HepG2 (cell line): ENCODE data around the gene HDAC4. TPM values are rescaled to one million over a fixed set of nuclear protein-coding genes. Genes with fewer than 3 reads are reported as not detected.
A peak's percentile ranks its signal among the peaks of the same experiment; 100 is the strongest.

Experiments used
- ATAC-seq: fragments of 200-7000 bp; cut with Tn5 transposase; 3 replicates; pipeline ENCODE4 v1.9.1; 2020; ENCODE audit warnings: mild to moderate bottlenecking, moderate library complexity
- BruUV-seq: library from RNA; stranded (reverse); fragments of 400-500 nt; replicated peaks from 2 replicates; lab custom pipeline; 2021; lab: Mats Ljungman, UMichigan
- CTCF ChIA-PET: fragments of 300-600 bp; formaldehyde crosslinking; extraction: SDS; loops from one replicate; lab custom pipeline; 2021; ENCODE audit warnings: low total read pairs, inconsistent platforms, low intra/inter-chr PET ratio; lab: Yijun Ruan, JAX
- POLR2A ChIA-PET: fragments of 350-600 bp; sonication (Branson Sonifier 250); formaldehyde crosslinking; loops from one replicate; lab custom pipeline; 2020; ENCODE audit warnings: antibody characterized with exemption, inconsistent platforms; lab: Yijun Ruan, JAX
- DNase-seq: peaks from one replicate; pipeline ENCODE4 v3.0.0-alpha.2; 2015; ENCODE audit warnings: low spot score
- FAIRE-seq: peaks from 3 replicates; lab custom pipeline; 2011; peaks lifted over from hg19 to GRCh38; lab: Jason Lieb, UNC
- H2AFZ ChIP-seq: one replicate; pipeline ENCODE4 v1.6.1; 2011; ENCODE audit warnings: low read length, inconsistent platforms
- H3K27ac ChIP-seq: fragments of 300-600 bp; 3 replicates; pipeline ENCODE4 v1.8.0; 2011; ENCODE audit warnings: mixed run types, mild to moderate bottlenecking, mixed read lengths, low read length, inconsistent platforms; ENCODE audit not compliant: insufficient read depth; ENCODE audit errors: extremely low read length
- H3K27me3 ChIP-seq, 2 experiments: fragments of 200-600 bp in 1 of 2; 2 replicates in 1 of 2; 3 replicates in 1 of 2; pipeline versions ENCODE4 v1.6.0 to v1.8.0; 2011; ENCODE audit warnings: low read length in 2 of 2, mild to moderate bottlenecking in 2 of 2, moderate library complexity in 2 of 2, inconsistent platforms in 1 of 2; ENCODE audit not compliant: insufficient read depth in 2 of 2, control insufficient read depth in 1 of 2
- H3K36me3 ChIP-seq, 2 experiments: fragments of 200-600 bp in 1 of 2; replicated peaks in 1 of 2; 2 replicates in 1 of 2; 3 replicates in 1 of 2; pipeline versions ENCODE4 v1.5.1 to v1.8.0; 2011; ENCODE audit warnings: low read length in 2 of 2, inconsistent platforms in 1 of 2; ENCODE audit not compliant: insufficient read depth in 2 of 2, control insufficient read depth in 1 of 2
- H3K4me1 ChIP-seq: 2 replicates; pipeline ENCODE4 v1.5.1; 2012; ENCODE audit warnings: low read length, inconsistent platforms; ENCODE audit not compliant: insufficient read depth
- H3K4me2 ChIP-seq: 2 replicates; pipeline ENCODE4 v1.6.0; 2011; ENCODE audit warnings: low read depth, low read length, inconsistent platforms
- H3K4me3 ChIP-seq, 3 experiments: fragments of 200-600 bp in 1 of 3; sonication (generic), shearing (Covaris generic) in 1 of 3; replicated peaks in 1 of 3; 2 replicates each; pipeline ENCODE4 v1.5.1; 2011 to 2016; ENCODE audit warnings: low read length in 3 of 3, inconsistent platforms in 2 of 3, low read depth in 2 of 3, mild to moderate bottlenecking in 2 of 3, control low read depth in 1 of 3, mixed read lengths in 1 of 3; ENCODE audit not compliant: insufficient read depth in 1 of 3
- H3K79me2 ChIP-seq: one replicate; pipeline ENCODE4 v1.6.1; 2011; ENCODE audit warnings: low read length, inconsistent platforms; ENCODE audit not compliant: insufficient read depth
- H3K9ac ChIP-seq: 2 replicates; pipeline ENCODE4 v1.6.0; 2011; ENCODE audit warnings: mild to moderate bottlenecking, low read depth, low read length, inconsistent platforms; ENCODE audit not compliant: insufficient read depth
- H3K9me3 ChIP-seq: 2 replicates; pipeline ENCODE4 v1.5.1; 2012; ENCODE audit warnings: mild to moderate bottlenecking, low read length
- H4K20me1 ChIP-seq: 2 replicates; pipeline ENCODE4 v1.6.0; 2011; ENCODE audit warnings: inconsistent platforms, mild to moderate bottlenecking, low read length, moderate library complexity; ENCODE audit not compliant: insufficient read depth
- ARID5B ChIP-seq: IDR thresholded peaks from 2 replicates; pipeline ENCODE4 v1.4.0; 2020; ENCODE audit warnings: mild to moderate bottlenecking, missing genetic modification reagents
- FOXA3 ChIP-seq: IDR thresholded peaks from 2 replicates; pipeline ENCODE4 v1.6.1; 2016; ENCODE audit warnings: missing genetic modification reagents, missing compliant biosample characterization
- GATAD2A ChIP-seq: IDR thresholded peaks from 2 replicates; pipeline ENCODE4 v1.6.1; 2016
- HOMEZ ChIP-seq: IDR thresholded peaks from 2 replicates; pipeline ENCODE4 v1.6.1; 2016; ENCODE audit warnings: low read depth
- MED1 ChIP-seq: sonication (generic); formaldehyde crosslinking; IDR thresholded peaks from 2 replicates; pipeline ENCODE4 v1.4.0; 2020; ENCODE audit warnings: missing genetic modification reagents
- PHF21A ChIP-seq: sonication (generic); formaldehyde crosslinking; IDR thresholded peaks from 2 replicates; pipeline ENCODE4 v1.5.0; 2020; ENCODE audit warnings: mild to moderate bottlenecking, missing genetic modification reagents
- POLR2AphosphoS2 ChIP-seq: IDR thresholded peaks from 2 replicates; pipeline ENCODE4 v1.6.1; 2011; ENCODE audit warnings: low read depth, low read length, improper control_type of control experiment
- SETDB1 ChIP-seq: sonication (generic); formaldehyde crosslinking; IDR thresholded peaks from 2 replicates; pipeline ENCODE4 v1.5.1; 2020; ENCODE audit warnings: missing genetic modification reagents, mild to moderate bottlenecking, borderline replicate concordance
- TEAD3 ChIP-seq: optimal IDR thresholded peaks from 2 replicates; pipeline ENCODE3; 2016; ENCODE audit warnings: borderline replicate concordance
- ZBTB21 ChIP-seq: sonication (generic); formaldehyde crosslinking; IDR thresholded peaks from 2 replicates; pipeline ENCODE4 v1.4.0; 2020; ENCODE audit warnings: missing genetic modification reagents
- ZFP82 ChIP-seq: sonication (generic); formaldehyde crosslinking; IDR thresholded peaks from 2 replicates; pipeline ENCODE4 v1.5.1; 2020; ENCODE audit warnings: mild to moderate bottlenecking, missing genetic modification reagents, borderline replicate concordance
- ZKSCAN5 ChIP-seq: sonication (generic); formaldehyde crosslinking; IDR thresholded peaks from 2 replicates; pipeline ENCODE4 v1.5.1; 2020; ENCODE audit warnings: mild to moderate bottlenecking, missing genetic modification reagents
- ZNF747 ChIP-seq: sonication (generic); formaldehyde crosslinking; IDR thresholded peaks from 2 replicates; pipeline ENCODE4 v1.8.1; 2023; ENCODE audit warnings: missing genetic modification reagents, mild to moderate bottlenecking, borderline replicate concordance
- ZSCAN21 ChIP-seq: sonication (generic); formaldehyde crosslinking; IDR thresholded peaks from 2 replicates; pipeline ENCODE4 v1.8.0; 2022; ENCODE audit warnings: mild to moderate bottlenecking, missing genetic modification reagents, moderate library complexity, borderline replicate concordance
- WGBS: methylation state at CpG from one replicate; pipeline ENCODE4 v1.1.6; 2017; ENCODE audit warnings: low lambda C conversion rate; 5-methylcytosine and 5-hydroxymethylcytosine counted together
- in situ Hi-C: cut with HindIII; loops from 2 replicates; pipeline ENCODE4 v1.10.0; 2017; ENCODE audit warnings: low pct_unique_long_range_greater_than_20kb; ENCODE audit not compliant: extremely low pct_ligation_motif_present
- intact Hi-C: fragments of 100-400 bp; cut with micrococcal nuclease; formaldehyde crosslinking; loops from one replicate; pipeline ENCODE4 v1.10.0; 2022; ENCODE audit not compliant: unreplicated experiment
- polyA plus RNA-seq, 8 experiments: library from polyadenylated mRNA; depleted of rRNA in 3 of 8; stranded (reverse) in 7 of 8; unstranded in 1 of 8; fragments of >200 nt; fragmentation: Illumina TruSeq in 4 of 8; extraction: Trizol in 4 of 8; gene quantifications; 2 replicates each; pipeline versions ENCODE4 v1.2.1 to v1.2.3, GENCODE V29; 2011 to 2016; ENCODE audit warnings: low read depth in 4 of 8, missing spikeins in 1 of 8, mixed read lengths in 1 of 8; ENCODE audit not compliant: insufficient read depth in 1 of 8
- total RNA-seq, 5 experiments: library from RNA; depleted of rRNA; stranded (reverse); fragments of >200 nt; fragmentation: Illumina TruSeq; extraction: Trizol; gene quantifications; 2 replicates each; pipeline ENCODE4 v1.2.3, GENCODE V29; 2016; ENCODE audit warnings: low read depth in 1 of 5

Gene HDAC4
- total and polyA plus RNA-seq, 2 of the 13 experiments (the other 11 are each of a cell fraction or from before 2014, with no cell fraction given): 10.1 to 11.5 TPM

- in situ Hi-C loops (no loop called here), intact Hi-C loops (no loop called here)
- no peak overlapping the region for H3K4me3 ChIP-seq
- POLR2A ChIA-PET: interaction anchor here (2.1 kb wide), 1 partner anchor 10 kb away, joined by 5 read pairs; no protein-coding TSS in a partner anchor
- H3K36me3 ChIP-seq: no peaks in the 10 kb centered on the region; a peak in 1 of 5 replicates
- ATAC-seq: peak; percentile 20
- CTCF ChIA-PET: no interaction called here
- BruUV-seq: no TSS peak
- 50% methylated on average over 3 of the region's 3 CpGs for whole genome bisulfite sequencing
- TF ChIP-seq ZFP82 (CRISPR knock-in tag) (no peak), PHF21A (0 out of 2 replicates have a peak, but pooled peaks have one; percentile 28)
- H3K4me2 ChIP-seq: peak overlapping the region; percentile 9; the same call in 1 of the 2 replicates
- H3K79me2 ChIP-seq: peaks cover 44% of the 10 kb centered on the region
- H2AFZ ChIP-seq: no peak overlapping the region
- H3K27ac ChIP-seq: peak overlapping the region; percentile 32
- H3K9ac ChIP-seq: no peak overlapping the region
- H3K4me1 ChIP-seq: peaks cover 53% of the 10 kb centered on the region
- H3K9me3 ChIP-seq: no peaks in the 10 kb centered on the region
- no peak for DNase-seq
- H3K27me3 ChIP-seq: no peaks in the 10 kb centered on the region
- FAIRE-seq: no peak
- peaks cover 54% of the 10 kb centered on the region for H4K20me1 ChIP-seq
Measured at GRCh38 chr2:239268549-239268948, 132.3 kb downstream of the HDAC4 start.

GRCh38 chr2:239268082-239268481 is 132.7 kb downstream of the HDAC4 start:
- Histone ChIP-seq H2AFZ (no peak overlapping the region), H3K36me3 (no peaks in the 10 kb centered on the region; a peak in 1 of 5 replicates), H3K4me2 (peak overlapping the region; percentile 9), H4K20me1 (peaks cover 54% of the 10 kb centered on the region), H3K9me3 (no peaks in the 10 kb centered on the region), H3K9ac (no peak overlapping the region), H3K4me1 (peaks cover 49% of the 10 kb centered on the region), H3K4me3 (no peak overlapping the region), H3K79me2 (peaks cover 45% of the 10 kb centered on the region), H3K27me3 (no peaks in the 10 kb centered on the region), H3K27ac (peak overlapping the region; percentile 32)
- in situ Hi-C loops: no loop called here
- no peak for DNase-seq
- intact Hi-C loops: no loop called here
- BruUV-seq: no TSS peak
- FAIRE-seq: peak; percentile 76
- peak; percentile 84 for ATAC-seq
- CTCF ChIA-PET: no interaction called here
- WGBS: 26% methylated on average over 6 of the region's 6 CpGs
- POLR2A ChIA-PET: interaction anchor here (2.1 kb wide), 1 partner anchor 10 kb away, joined by 5 read pairs; no protein-coding TSS in a partner anchor
- TF ChIP-seq HOMEZ (CRISPR knock-in tag) (0 out of 2 replicates have a peak, but pooled peaks have one; percentile 14), SETDB1 (no peak), ZKSCAN5 (no peak), ZNF747 (CRISPR knock-in tag) (no peak), GATAD2A (CRISPR knock-in tag) (peak; percentile 56; the same call in 1 of the 2 replicates), ZBTB21 (CRISPR knock-in tag) (no peak), ARID5B (0 out of 2 replicates have a peak, but pooled peaks have one; percentile 30), POLR2AphosphoS2 (no peak), FOXA3 (peak; percentile 45; the same call in 1 of the 2 replicates), TEAD3 (CRISPR knock-in tag) (peak; percentile 11), MED1 (0 out of 2 replicates have a peak, but pooled peaks have one; percentile 33), ZSCAN21 (CRISPR knock-in tag) (0 out of 2 replicates have a peak, but pooled peaks have one; percentile 35)
